Measurements from ENCODE around the gene NTRK3.

The NTRK3 gene

GRCh38 chr15:88177451-88177850 lies 79.1 kb downstream of the NTRK3 start:
- DNase-seq = no peak

DNA sequence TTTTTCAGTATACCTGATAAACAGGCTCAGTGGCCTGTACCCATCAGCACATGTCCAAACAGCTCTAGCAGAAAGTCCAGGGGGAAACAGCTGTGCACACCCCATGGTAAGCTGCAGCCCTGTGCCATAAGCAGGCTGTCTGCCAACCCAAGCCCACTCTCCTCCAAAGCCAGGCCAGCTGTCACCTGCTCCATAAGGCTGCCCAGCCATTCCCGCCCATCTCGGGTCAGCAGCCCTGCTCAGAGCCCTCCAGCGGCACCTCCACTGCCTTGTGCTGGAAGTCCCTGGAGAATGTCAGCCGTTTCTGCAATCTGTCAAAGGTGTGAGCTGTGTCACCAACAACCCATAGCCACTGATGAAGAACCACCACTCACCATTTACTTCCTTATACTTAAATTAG lies 82.0 kb downstream of the NTRK3 start:
- no peak for DNase-seq

DNA sequence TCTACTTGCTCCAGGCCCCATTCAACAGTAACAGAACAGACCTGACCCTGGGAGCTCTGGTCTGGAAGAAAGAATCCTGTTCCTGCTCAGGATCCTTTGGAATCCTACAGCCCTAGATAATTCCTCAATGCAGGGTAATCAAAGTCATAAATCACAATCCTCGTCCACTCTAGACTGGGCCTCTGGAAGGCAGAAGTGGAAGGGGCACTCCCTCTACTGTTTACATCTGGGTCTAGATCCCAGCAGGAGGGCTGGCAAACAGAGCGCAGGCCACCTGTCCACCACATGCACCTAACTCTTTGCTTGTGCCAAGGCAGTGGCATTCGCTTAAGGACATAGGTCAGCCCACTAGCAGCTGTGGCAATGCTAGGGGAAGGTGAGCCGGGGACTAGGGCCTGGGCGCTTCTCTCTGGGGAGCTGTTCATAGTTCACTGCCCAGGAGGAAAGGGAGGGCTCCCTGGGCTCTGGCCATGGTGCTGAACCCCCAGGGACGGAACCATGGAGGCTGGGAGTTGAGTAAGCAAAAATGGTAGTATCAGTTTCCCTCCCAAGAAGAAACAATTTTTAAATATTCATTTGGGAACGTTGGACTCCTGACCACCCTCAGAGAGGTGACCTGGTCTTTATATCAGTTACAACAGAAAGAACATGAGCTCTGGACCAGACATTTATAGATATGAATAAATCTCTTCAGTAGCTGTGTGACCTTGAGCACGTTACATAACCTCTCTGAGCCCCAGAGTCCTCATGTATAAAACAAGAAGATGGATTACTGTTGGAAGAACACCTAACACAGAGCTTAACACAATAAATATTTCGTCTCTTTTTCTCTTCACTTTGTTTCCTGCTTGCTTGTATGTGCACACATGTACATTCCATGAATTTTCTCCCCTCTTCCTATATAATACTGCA lies 90.2 kb downstream of the NTRK3 start:
- DNase-seq = no peak

- DNase-seq = no peak
Measured at GRCh38 chr15:88161636-88162035, 94.9 kb downstream of the NTRK3 start.

GRCh38 chr15:88155310-88155709 lies 101.2 kb downstream of the NTRK3 start:
- DNase-seq = no peak

GRCh38 chr15:88152672-88153071 lies 103.9 kb downstream of the NTRK3 start:
- no peak for DNase-seq

- DNase-seq = no peak
Measured at GRCh38 chr15:88147760-88148159, 108.8 kb downstream of the NTRK3 start.

- no peak for DNase-seq
Measured at GRCh38 chr15:88144921-88145653, 111.5 kb downstream of the NTRK3 start.

DNA sequence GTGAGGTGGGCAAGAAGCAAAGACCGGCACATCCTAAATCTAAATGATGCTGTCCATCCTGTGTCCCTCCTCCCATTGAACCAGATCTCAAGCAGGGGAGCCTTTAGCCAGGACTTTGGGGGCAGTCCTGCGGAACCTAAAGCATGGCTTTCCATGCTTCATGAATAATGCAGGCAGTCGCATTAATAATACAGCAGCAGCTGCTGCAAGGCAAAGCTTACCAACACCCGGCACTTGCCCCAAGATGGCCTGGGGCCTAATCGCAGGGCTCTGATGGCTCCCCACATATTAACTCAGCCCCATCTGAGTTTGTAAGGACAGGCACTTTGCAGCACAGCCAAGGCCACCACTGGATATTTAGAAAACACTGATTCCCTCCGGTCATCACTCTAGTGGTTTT lies 114.4 kb downstream of the NTRK3 start:
- DNase-seq = no peak

GRCh38 chr15:88141269-88141889 lies 115.2 kb downstream of the NTRK3 start:
- no peak for DNase-seq

- no peak for DNase-seq
Measured at GRCh38 chr15:88140398-88140797, 116.1 kb downstream of the NTRK3 start.

DNA sequence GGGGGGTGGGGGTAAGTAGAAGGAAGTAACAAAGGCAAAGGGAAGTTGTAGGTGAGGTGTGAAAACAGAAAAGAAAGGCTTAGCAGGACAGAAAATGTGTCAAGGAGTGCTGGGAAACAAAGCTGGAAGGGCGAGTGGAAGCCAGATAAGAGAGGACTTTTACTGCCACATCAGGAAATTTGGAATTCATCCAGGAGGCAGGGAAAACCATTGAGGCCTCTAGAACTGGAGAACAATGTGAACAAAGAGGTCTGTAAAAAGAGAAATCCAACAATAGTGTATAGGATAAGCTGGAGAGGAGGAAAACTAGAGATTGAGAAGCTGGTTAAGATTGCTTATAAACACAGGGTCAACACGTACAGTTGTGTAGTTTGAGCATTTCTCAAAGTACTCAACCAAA lies 116.6 kb downstream of the NTRK3 start:
- no peak for DNase-seq

DNA sequence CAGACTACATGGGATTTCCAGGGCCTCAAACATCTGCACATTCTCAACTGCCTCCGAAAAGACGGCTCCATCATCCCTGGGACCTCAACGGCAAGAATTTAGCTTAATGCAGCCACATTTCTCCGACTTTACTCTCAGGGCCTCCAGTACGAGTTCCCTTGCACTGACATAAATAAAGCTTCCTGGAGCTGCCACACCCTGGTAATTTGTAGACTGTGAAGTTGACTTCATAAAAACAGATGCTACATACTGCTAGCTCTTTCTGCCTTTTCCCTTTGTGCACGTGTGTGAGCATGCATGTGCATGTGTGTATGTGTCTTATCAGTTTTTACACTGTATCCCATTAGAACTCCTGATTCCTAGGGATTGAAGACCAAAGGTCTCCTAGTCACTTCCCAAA lies 122.7 kb downstream of the NTRK3 start:
- no peak for DNase-seq

DNA sequence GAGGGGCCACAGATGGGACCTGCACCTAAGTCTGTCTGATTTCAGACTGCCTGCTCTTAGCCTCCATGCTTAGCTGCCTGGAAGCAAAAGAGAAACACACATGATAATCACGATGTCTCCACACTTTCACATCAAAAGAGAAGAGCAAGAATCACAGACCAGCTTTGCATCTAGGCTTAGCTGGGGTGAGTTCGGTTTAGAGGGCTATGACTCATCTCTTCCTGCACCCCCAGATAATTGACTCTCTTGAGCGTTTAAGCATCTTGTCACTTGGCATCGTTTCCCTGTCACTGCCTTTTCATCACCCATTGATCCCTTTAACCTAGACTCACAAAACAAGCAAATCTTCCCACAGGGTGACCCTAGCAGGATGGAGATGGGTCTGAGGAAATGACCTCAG lies 124.0 kb downstream of the NTRK3 start:
- DNase-seq = no peak

DNA sequence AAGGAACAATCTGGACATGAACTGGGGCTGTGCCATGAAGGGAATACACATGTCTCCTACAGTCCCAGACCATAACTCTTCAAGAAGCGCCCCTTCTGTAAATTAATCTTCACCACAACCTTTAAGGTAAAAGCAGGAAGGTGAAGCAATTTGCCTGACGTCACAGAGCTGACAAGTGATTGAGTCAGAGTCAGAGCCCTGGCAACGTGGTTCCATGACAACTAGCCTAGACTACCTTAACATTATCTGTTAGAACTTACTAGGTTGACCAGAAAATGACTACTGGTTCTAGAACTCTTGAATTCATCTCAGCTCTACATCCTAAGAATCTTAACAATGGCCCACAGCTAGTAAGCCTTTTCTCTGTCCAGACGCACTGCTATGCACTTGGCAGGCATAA lies 124.6 kb downstream of the NTRK3 start:
- no peak for DNase-seq

GRCh38 chr15:88127432-88127790 lies 129.1 kb downstream of the NTRK3 start:
- DNase-seq = no peak

- no peak for DNase-seq
Measured at GRCh38 chr15:88126695-88127431, 129.7 kb downstream of the NTRK3 start.

GRCh38 chr15:88125576-88125975 lies 131.0 kb downstream of the NTRK3 start:
- no peak for DNase-seq

- DNase-seq = no peak
Measured at GRCh38 chr15:88124199-88124598, 132.3 kb downstream of the NTRK3 start.

- no peak for DNase-seq
Measured at GRCh38 chr15:88121968-88122530, 134.5 kb downstream of the NTRK3 start.

DNA sequence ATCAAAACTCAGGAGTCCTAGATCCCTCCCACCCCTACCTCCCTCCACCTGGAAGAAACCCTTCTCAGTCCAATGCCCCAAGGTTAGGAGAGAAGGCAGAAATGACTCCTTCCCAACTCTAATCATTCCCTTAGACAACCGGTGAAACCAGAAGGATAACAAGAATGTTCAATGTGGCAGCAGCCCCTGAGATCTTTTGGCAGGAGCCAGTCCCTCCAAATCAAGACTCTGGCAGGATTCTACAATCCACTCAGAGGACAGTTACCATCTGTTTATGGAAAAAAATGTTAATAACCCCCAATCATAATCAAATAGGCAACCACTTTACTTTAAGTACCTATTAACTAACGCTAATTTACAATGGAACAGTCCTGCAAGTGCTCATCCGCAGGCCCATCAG lies 136.5 kb downstream of the NTRK3 start:
- DNase-seq = no peak

DNA sequence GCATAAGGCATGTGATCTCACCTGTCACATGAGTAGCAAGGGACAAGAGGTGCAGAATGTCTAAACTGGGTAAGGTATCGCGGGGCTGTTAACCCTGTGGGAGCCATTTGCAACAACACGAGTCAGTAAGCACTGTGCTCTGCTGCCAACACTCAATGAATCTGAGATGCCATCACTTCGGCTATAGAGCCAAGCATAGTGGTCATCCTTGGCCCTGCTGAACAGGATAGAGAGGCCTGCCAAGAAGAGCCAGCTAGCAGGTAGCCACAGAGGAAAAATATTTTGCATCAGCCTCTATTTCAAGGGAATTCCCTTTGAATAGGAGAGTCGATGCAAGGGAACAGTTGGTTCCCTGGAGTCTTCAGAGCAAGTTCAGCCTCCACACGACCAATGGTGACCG lies 137.8 kb downstream of the NTRK3 start:
- DNase-seq = no peak

GRCh38 chr15:88118035-88118434 lies 138.5 kb downstream of the NTRK3 start:
- DNase-seq = no peak
